ENCODE results near the gene FHOD1.
A peak's percentile ranks its signal among the peaks of the same experiment; 100 is the strongest.

FHOD1 gene

DNA sequence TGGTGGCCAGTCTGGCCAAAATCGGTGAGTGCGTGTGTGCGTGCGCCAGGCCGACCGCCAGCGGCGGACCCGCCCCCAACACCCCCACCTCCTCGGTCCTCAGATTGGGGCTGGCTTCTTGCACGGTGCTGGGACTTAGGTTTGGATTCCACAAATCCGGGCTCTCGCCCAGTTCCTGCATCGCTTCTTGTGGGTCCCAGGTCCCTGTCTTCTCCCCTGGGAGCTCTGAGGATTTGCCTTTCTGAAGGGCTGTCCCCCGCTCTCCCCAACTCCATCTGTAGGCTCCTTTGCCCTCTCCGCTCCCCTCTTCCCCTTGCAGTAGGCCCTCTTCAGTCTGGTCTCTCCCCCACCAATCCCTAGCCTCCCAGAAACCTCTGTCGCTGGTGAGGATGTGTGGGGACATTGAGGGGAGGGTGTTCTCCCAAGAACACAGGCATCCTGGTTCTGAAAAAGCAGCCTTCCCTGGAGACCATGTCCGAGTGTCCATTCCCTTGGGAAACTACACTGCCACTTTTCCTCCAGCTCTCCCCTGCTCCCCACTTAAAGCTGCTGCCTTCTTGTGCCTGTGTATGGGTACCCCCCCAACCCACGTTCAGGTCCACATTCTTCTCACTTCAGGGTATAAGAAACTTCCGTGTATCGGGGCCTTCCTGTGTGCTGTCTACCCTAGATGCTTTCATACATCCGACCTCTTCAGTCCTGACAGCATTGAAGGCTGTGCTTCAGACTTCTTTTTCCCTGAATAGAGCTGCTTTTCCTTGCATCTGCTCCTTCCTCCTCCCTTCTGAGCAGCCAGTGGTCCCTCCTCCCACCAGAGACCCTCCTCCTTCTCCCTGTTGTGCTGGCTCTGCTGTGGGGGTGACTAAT, 2.1 kb upstream of the FHOD1 start:
- Histone ChIP-seq H3K36me3 (ENCODE audit: control insufficient read depth in 4 of 4, insufficient read depth in 4 of 4, low read length in 3 of 4) (no peaks in the 10 kb centered on the region), H3K4me1 (ENCODE audit: control extremely low read depth in 1 of 4, control insufficient read depth in 4 of 4, insufficient read depth in 4 of 4, low read length in 3 of 4) (peaks cover 4 to 45% (median 43%) of the 10 kb centered on the region in 4 experiments), H3K9me3 (ENCODE audit: control extremely low read depth in 1 of 5, control insufficient read depth in 4 of 5, insufficient read depth in 2 of 5, low read depth in 1 of 5, low read length in 4 of 5) (no peaks in the 10 kb centered on the region), H3K4me3 (ENCODE audit: control insufficient read depth in 1 of 7, extremely low read depth in 1 of 7, insufficient read depth in 4 of 7, low read depth in 2 of 7, low read length in 6 of 7) (peak overlapping the region in 6 of 7 experiments; percentile 27 to 94 (median 72)), H3K27ac (ENCODE audit: insufficient read depth in 1 of 2, low read depth in 1 of 2, low read length in 2 of 2, poor library complexity in 1 of 2, severe bottlenecking in 2 of 2) (no peak overlapping the region), H3K27me3 (replicated peaks in 2 of 5; ENCODE audit: control insufficient read depth in 4 of 5, insufficient read depth in 5 of 5, low read length in 4 of 5) (peaks cover 0 to 23% (median 13%) of the 10 kb centered on the region in 5 experiments)
- ChIA-PET POLR2A (interaction anchor here (0.5 kb wide), 1 partner anchor 67 kb away, joined by 4 read pairs; no protein-coding TSS in a partner anchor), CTCF (interaction anchor here (1.7 to 6.1 kb wide), 5 partner anchors 9 to 18 kb away, joined by 7 to 108 read pairs (median 9); partner anchors contain the start of gene TMEM208)
- no peak for DNase-seq
- WGBS (ENCODE audit: insufficient coverage): 31% methylated on average over 18 of the region's 22 CpGs

DNA sequence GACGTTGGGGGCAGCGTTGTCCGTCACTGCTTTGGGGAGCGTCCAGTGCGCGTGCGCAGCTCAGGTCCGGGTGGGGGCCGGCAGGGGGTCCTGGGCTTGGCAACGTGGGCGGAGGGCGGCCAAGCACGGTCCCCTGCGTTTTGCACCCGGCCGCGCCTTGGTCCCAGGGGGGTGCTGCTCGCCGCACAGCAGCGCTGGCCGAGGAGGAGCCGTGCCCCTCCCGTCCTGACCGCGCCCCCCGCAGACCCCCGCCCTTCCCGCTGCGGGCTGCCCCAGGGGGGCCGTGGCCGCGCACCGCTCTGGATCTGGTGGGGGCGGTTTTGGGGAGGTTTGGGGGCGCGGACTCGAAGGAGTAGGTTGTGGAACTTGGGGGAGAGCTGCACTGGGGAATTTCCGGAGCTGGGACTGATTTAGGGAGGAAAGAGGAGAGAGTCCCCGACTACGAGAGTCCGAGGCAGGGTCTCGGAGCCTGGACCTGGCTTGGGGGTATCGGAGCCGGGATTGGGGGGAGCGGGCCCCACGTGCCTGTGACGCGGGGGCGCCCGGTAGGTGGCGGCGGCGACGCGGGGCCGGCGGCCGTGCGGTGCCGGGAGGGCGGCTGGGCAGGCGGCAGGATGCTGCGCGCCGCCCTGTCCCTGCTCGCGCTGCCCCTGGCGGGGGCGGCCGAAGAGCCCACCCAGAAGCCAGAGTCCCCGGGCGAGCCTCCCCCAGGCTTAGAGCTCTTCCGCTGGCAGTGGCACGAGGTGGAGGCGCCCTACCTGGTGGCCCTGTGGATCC, 1.3 kb upstream of the FHOD1 start, which contains the start of gene SLC9A5:
Gene SLC9A5 (plus strand): TSS at position 579 of the 777 bp plus-strand sequence. CDS start 36 bp downstream, at position 615.
- Histone ChIP-seq H3K27me3 (replicated peaks in 2 of 5; ENCODE audit: control insufficient read depth in 4 of 5, insufficient read depth in 5 of 5, low read length in 4 of 5) (peaks cover 0 to 23% (median 13%) of the 10 kb centered on the region in 5 experiments), H3K4me1 (ENCODE audit: control extremely low read depth in 1 of 4, control insufficient read depth in 4 of 4, insufficient read depth in 4 of 4, low read length in 3 of 4) (peaks cover 9 to 53% (median 51%) of the 10 kb centered on the region in 4 experiments), H3K9me3 (ENCODE audit: control extremely low read depth in 1 of 5, control insufficient read depth in 4 of 5, insufficient read depth in 2 of 5, low read depth in 1 of 5, low read length in 4 of 5) (no peaks in the 10 kb centered on the region), H3K36me3 (ENCODE audit: control insufficient read depth in 4 of 4, insufficient read depth in 4 of 4, low read length in 3 of 4) (no peaks in the 10 kb centered on the region), H3K27ac (ENCODE audit: insufficient read depth in 1 of 2, low read depth in 1 of 2, low read length in 2 of 2, poor library complexity in 1 of 2, severe bottlenecking in 2 of 2) (no peak within 1 kb of the TSS), H3K4me3 (ENCODE audit: control insufficient read depth in 1 of 7, extremely low read depth in 1 of 7, insufficient read depth in 4 of 7, low read depth in 2 of 7, low read length in 6 of 7) (peak within 1 kb of the TSS; percentile 27 to 94 (median 87))
- peak in 1 of 3 donors; percentile 42 for DNase-seq
- CTCF ChIA-PET: interaction anchor here (0.7 to 6.1 kb wide), 7 partner anchors 10 to 47 kb away, joined by 3 to 108 read pairs (median 7); partner anchors contain the start of gene TMEM208
- WGBS (ENCODE audit: insufficient coverage): 0% methylated on average over 60 of the region's 75 CpGs
- POLR2A ChIA-PET: interaction anchor here (0.6 kb wide), 1 partner anchor 16 kb away, joined by 3 read pairs; no protein-coding TSS in a partner anchor

DNA sequence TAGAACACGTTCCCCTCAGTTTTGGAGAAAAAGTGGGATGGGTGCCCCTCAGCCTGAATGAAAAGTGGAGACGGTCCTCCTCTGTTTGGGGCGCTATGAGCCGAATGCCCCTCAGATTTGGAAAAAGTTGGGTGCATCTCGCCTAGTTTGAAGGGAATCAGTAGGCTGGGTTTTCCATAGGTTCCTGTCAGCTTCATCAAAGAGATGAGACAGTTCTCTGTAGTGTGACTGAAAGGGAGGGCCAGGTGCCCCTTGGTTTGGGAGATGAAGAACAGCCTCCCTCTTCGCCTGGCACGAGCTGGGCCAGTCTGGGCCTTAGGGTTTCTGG, 756 bp upstream of the FHOD1 start:
- Histone ChIP-seq H3K27me3 (replicated peaks in 2 of 5; ENCODE audit: control insufficient read depth in 4 of 5, insufficient read depth in 5 of 5, low read length in 4 of 5) (peaks cover 0 to 23% (median 13%) of the 10 kb centered on the region in 5 experiments), H3K4me3 (ENCODE audit: control insufficient read depth in 1 of 7, extremely low read depth in 1 of 7, insufficient read depth in 4 of 7, low read depth in 2 of 7, low read length in 6 of 7) (peak overlapping the region in 6 of 7 experiments; percentile 42 to 94 (median 89)), H3K36me3 (ENCODE audit: control insufficient read depth in 4 of 4, insufficient read depth in 4 of 4, low read length in 3 of 4) (peaks cover 0 to 1% (median 0%) of the 10 kb centered on the region in 4 experiments), H3K27ac (ENCODE audit: insufficient read depth in 1 of 2, low read depth in 1 of 2, low read length in 2 of 2, poor library complexity in 1 of 2, severe bottlenecking in 2 of 2) (no peak overlapping the region), H3K4me1 (ENCODE audit: control extremely low read depth in 1 of 4, control insufficient read depth in 4 of 4, insufficient read depth in 4 of 4, low read length in 3 of 4) (peaks cover 13 to 59% (median 57%) of the 10 kb centered on the region in 4 experiments), H3K9me3 (ENCODE audit: control extremely low read depth in 1 of 5, control insufficient read depth in 4 of 5, insufficient read depth in 2 of 5, low read depth in 1 of 5, low read length in 4 of 5) (no peaks in the 10 kb centered on the region)
- DNase-seq: no peak
- 0% methylated on average over 6 of the region's 7 CpGs for WGBS (ENCODE audit: insufficient coverage)
- CTCF ChIA-PET: interaction anchor here (0.7 to 6.1 kb wide), 10 partner anchors 9 to 220 kb away, joined by 3 to 108 read pairs (median 6); partner anchors contain the start of gene TMEM208
- POLR2A ChIA-PET: interaction anchor here (0.5 to 0.6 kb wide), 2 partner anchors 11 to 16 kb away, joined by 3 read pairs; no protein-coding TSS in a partner anchor

DNA sequence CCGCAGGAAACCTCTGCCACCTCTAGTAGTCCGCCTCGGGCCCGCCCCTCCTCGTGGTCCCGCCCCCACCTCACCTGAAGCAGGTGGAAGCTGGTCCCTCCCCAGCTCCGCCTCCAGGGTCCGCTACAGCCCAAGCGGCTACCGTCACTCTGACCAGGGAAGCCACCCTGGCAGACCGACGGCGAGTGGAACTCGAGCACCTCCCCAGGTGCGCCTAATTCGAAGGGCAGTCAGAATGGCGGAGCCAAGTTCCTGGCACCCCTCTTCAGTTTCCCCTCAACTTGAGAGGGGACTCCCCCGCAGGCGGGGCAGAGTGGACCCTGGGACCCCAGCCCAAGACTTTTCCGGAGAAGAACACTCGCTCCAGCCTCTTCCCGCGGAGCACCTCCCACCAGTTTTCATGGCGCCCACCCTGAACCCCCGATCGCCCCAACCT, 507 bp downstream of the FHOD1 start:
- 0% methylated on average over 20 of the region's 26 CpGs for WGBS (ENCODE audit: insufficient coverage)
- DNase-seq: no peak
- ChIA-PET POLR2A (interaction anchor here (1.0 to 4.3 kb wide), 5 partner anchors 12 to 29 kb away, joined by 3 to 42 read pairs (median 4); partner anchors contain the start of gene TMEM208), CTCF (interaction anchor here (1.5 to 6.1 kb wide), 5 partner anchors 15 to 49 kb away, joined by 3 to 108 read pairs (median 9); partner anchors contain the start of gene TMEM208)
- Histone ChIP-seq H3K27me3 (replicated peaks in 2 of 5; ENCODE audit: control insufficient read depth in 4 of 5, insufficient read depth in 5 of 5, low read length in 4 of 5) (peaks cover 0 to 23% (median 13%) of the 10 kb centered on the region in 5 experiments), H3K27ac (ENCODE audit: insufficient read depth in 1 of 2, low read depth in 1 of 2, low read length in 2 of 2, poor library complexity in 1 of 2, severe bottlenecking in 2 of 2) (peak overlapping the region in 1 of 2 experiments; percentile 93), H3K4me1 (ENCODE audit: control extremely low read depth in 1 of 4, control insufficient read depth in 4 of 4, insufficient read depth in 4 of 4, low read length in 3 of 4) (peaks cover 18 to 67% (median 65%) of the 10 kb centered on the region in 4 experiments), H3K36me3 (ENCODE audit: control insufficient read depth in 4 of 4, insufficient read depth in 4 of 4, low read length in 3 of 4) (peaks cover 0 to 7% (median 2%) of the 10 kb centered on the region in 4 experiments), H3K9me3 (ENCODE audit: control extremely low read depth in 1 of 5, control insufficient read depth in 4 of 5, insufficient read depth in 2 of 5, low read depth in 1 of 5, low read length in 4 of 5) (no peaks in the 10 kb centered on the region), H3K4me3 (ENCODE audit: control insufficient read depth in 1 of 7, extremely low read depth in 1 of 7, insufficient read depth in 4 of 7, low read depth in 2 of 7, low read length in 6 of 7) (peak overlapping the region; percentile 72 to 94 (median 87))

DNA sequence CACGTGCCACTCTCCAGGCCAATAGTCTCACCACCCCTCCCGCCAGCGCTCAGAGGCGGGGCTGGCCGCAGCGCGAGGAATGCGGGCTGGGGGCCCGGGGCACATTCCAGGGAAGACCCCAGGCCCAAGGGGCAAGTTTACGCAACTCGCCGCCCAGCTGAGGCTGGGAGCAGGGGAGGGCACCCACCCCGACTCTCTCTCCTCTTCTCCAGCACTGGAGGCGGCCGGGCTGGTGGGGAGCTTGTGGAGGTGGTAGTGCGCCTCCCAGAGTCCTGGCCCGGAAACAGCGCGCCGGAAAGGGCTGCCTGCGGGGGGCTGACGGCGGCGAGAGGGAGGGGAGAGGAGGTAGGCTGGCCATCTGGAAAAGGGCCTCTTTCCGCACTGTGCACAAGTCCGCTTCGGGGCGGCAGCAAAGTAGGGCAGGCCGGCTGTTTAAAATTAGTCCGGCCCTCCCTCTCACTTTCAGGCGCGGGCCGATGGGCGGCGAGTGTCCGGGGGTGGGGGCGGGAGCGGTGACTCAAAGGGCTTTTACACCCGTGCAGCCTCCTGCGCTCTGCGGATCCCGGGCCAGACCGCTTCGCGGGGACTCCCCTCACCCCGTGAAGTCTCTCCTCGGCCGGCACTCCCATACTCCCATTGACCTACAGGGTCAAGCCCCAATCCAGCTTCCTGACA, 1.1 kb downstream of the FHOD1 start:
- ChIA-PET POLR2A (interaction anchor here (0.9 to 4.3 kb wide), 5 partner anchors 9 to 29 kb away, joined by 3 to 42 read pairs (median 5); partner anchors contain the start of gene TMEM208), CTCF (interaction anchor here (2.3 to 6.1 kb wide), 5 partner anchors 15 to 53 kb away, joined by 7 to 108 read pairs (median 17); partner anchors contain the start of genes E2F4 and TMEM208)
- peaks cover 0 to 23% (median 13%) of the 10 kb centered on the region in 5 experiments for H3K27me3 ChIP-seq (replicated peaks in 2 of 5; ENCODE audit: control insufficient read depth in 4 of 5, insufficient read depth in 5 of 5, low read length in 4 of 5)
- H3K27ac ChIP-seq (ENCODE audit: insufficient read depth in 1 of 2, low read depth in 1 of 2, low read length in 2 of 2, poor library complexity in 1 of 2, severe bottlenecking in 2 of 2): peak overlapping the region in 1 of 2 experiments; percentile 93
- H3K9me3 ChIP-seq (ENCODE audit: control extremely low read depth in 1 of 5, control insufficient read depth in 4 of 5, insufficient read depth in 2 of 5, low read depth in 1 of 5, low read length in 4 of 5): no peaks in the 10 kb centered on the region
- DNase-seq: peak; percentile 36 to 70 (median 61)
- peaks cover 0 to 10% (median 3%) of the 10 kb centered on the region in 4 experiments for H3K36me3 ChIP-seq (ENCODE audit: control insufficient read depth in 4 of 4, insufficient read depth in 4 of 4, low read length in 3 of 4)
- H3K4me3 ChIP-seq (ENCODE audit: control insufficient read depth in 1 of 7, extremely low read depth in 1 of 7, insufficient read depth in 4 of 7, low read depth in 2 of 7, low read length in 6 of 7): peak overlapping the region; percentile 72 to 94 (median 87)
- WGBS (ENCODE audit: insufficient coverage): 0% methylated on average over 30 of the region's 48 CpGs
- H3K4me1 ChIP-seq (ENCODE audit: control extremely low read depth in 1 of 4, control insufficient read depth in 4 of 4, insufficient read depth in 4 of 4, low read length in 3 of 4): peaks cover 18 to 72% (median 68%) of the 10 kb centered on the region in 4 experiments

All from common myeloid progenitor, CD34-positive (primary cell).